NCI-H146 treated with DMSO at 0.1 percent for 48 hours (cell line): ENCODE measurements around the gene SERPINA5.
"Not testable (repeated sequence)": the region's sequence is repeated elsewhere in the genome, so short reads cannot be mapped to it uniquely, and the experiment has no call there.

Experiments used
- DNase-seq: peaks from one replicate; lab custom pipeline; 2025; ENCODE audit not compliant: unreplicated experiment; lab: John Stamatoyannopoulos, UW

Gene SERPINA5

DNA sequence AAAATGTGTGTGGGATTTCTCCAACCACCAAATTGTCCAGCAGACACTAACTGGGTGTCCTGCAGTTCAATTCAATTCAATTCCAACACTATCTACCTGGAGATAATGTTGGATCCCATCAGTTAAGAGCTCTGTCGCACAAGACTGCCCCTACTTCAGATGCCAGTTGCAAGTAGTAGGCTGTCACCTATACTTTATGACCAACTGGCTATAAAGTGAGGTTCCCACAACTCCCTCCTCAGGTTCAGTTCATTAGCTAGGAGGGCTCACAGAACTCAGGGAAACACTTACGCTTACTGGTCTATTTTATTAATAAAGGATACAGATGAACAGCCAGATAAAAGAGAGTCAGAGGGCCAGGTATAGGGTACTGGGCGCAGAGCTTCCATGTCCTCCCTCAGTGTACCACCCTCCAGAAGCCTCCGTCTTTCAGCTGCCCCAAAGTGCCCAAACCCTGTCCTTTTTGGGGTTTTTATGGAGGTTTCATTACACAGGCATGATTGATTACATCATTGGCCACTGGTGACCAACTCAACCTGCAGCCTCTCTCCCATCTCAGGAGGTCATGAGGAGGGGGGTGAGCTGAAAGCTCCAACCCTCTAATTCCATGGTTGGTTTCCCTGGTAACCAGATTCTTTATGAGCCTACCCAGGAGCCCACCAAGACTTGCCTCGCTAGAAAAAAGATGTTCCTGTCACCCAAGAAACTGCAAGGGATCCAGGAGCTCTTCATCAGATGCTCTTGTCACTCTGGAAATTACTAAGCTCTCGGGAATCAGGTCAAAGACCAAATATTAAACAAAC is 7.5 kb upstream of the SERPINA5 start:
- DNase-seq, result no peak

DNA sequence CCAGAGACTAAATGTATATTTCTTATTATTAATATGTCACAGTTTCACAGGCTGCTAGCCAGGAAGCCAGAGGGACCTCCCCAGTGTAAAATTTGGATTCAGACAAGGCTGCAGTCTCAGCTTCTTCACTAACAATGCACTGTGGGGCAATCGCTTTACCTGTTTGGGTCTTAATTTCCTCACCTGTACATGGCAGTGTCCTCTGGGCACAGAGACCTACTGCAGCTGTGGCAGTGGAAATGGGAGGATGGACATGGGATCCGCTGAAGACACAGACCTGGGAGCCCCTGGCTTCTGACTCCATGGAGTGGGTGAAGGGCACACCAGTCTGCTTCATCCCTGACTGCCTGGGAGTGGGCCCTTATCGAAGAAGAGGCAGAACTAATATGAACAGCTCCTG is 6.9 kb upstream of the SERPINA5 start:
- no peak for DNase-seq

DNA sequence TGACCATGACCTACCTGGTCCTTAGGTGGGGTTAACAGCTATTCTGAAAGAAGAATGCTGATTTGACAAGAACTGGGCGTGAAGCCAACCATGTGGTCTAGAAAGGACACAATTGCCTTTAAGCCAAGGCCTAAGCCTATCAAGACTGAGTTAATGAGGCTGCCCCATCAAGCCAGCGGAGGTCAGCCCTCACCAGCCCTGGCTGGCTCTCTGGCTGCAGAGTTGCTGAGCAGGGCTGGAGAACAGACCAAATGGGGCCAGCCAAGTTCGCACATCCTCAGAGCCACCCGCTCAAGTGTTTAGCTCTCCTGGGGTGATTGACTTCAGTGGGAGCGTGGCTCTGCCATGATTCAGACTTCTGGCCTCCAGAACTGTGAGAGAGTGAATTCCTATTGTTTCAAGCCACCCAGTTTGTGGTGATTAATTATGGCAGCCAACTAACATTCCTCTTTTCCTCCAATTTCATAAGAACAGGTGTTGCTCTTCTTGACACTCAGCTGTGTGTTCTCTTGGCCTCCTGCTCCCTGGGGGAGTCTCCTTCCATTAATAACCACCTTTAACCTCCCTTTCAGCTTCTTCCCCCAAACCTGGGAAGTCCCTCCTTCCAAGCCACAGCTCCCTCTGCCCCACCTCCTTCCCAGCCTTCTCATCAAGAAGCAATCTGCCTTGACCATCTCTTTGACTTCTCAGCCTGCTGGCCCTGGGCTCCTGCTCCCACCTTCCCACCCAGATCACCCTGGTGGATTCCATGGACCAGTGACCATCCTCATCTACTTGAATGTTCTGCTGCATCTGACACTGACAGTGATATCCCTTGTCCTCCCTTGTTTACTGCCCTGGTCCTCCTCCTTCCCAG is 5.3 kb upstream of the SERPINA5 start:
- DNase-seq, result no peak

DNA sequence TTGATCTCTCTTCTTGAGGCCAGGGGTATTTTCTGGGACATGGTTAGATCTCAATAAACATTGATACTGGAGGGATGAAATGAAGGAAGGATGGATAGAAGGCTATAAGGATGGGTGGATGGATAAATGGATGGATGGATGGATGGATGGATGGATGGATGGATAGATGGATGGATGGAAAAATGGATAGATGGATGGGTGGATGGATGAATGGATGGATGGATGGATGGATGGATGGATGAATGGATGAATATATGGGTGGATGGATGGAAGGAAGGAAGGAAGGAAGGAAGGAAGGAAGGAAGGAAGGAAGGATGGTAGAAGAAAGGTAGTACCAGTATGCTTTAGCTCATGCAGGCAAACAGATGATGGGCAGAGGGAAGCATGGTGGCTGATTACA is 3.8 kb upstream of the SERPINA5 start:
- not testable (repeated sequence) for DNase-seq

DNA sequence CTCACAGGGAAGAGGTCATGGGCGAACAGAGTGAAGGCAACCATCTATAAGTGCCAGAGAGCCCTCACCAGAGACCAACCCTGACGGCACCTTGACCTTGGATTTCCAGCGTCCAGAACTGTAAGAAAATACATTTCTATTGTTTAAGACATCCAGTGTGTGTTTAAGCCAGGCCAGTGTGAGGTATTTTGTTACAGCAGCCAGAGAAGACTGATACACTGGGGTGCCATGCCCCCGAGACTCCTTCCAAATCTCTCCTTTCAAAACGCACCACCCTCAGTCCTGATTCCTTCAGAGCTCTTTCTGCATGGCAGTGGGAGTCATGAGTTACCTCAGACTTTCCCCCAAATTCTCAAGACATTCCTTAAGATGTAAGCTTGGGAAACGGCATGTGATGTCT is 2.5 kb upstream of the SERPINA5 start:
- no peak for DNase-seq

DNA sequence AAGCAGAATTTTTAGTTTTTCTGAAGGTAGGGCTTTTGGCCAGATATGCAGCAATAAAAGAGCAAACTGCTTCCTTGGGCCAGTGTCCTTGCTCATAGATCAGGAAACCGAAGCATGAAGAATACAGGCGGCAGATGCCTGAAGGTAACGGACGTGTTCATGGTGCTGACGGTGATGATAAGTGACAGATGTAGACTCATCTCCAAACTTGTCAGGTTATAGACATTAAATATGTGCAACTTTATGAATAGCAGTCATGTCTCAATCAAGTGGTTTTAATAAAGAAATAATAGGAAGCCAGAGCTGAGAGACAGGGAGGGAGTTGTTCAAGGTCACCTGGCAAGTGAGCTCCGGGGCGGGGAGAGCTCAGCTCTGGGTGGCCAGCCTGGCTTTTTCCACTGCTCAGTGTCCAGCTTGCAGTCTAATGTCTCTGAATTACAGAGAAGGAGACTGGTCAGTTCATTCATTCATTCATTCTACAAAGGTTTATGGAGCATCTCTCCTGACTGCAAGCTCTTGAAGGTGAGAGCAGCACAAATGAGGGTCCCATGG is 1.0 kb downstream of the SERPINA5 start:
- DNase-seq, result no peak

DNA sequence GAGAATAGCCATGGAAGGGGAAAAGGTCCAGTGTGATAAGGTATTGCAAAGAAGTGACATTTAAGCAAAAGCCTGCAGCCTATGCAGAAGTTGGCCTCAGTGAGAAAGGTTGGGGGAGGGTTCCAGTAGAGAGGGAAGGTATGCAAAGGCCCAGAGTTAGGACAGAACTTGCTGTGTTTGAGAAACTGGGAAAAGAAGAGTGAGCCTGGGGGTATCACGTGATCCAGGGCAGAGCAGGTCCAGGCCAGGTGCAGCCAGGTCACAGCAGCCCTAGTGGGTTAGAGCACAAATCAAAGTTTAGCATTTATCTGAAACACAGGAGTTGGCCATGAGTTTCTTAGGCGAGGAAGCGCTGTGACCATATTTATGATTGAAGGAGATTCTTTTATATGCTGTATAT is 1.6 kb downstream of the SERPINA5 start:
- no peak for DNase-seq

DNA sequence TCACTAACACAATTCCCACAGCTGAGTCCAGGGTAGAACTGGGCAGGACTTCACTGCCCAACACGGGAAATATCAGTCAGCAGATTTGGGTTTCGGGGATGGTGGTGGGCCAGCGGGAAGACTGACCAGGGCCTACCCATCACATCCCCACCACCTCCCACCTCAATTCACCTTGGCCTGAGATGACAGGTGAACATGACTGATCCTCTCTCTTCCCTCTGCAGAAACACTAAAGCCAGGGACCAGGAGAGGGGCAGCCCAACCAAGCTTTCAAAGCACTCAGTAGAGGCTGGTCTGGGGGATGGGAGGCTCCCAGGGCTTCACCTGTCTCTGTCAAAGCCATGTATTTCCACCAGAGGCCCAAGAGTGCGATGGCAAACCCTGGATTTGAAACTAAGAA is 2.3 kb downstream of the SERPINA5 start:
- no peak for DNase-seq

DNA sequence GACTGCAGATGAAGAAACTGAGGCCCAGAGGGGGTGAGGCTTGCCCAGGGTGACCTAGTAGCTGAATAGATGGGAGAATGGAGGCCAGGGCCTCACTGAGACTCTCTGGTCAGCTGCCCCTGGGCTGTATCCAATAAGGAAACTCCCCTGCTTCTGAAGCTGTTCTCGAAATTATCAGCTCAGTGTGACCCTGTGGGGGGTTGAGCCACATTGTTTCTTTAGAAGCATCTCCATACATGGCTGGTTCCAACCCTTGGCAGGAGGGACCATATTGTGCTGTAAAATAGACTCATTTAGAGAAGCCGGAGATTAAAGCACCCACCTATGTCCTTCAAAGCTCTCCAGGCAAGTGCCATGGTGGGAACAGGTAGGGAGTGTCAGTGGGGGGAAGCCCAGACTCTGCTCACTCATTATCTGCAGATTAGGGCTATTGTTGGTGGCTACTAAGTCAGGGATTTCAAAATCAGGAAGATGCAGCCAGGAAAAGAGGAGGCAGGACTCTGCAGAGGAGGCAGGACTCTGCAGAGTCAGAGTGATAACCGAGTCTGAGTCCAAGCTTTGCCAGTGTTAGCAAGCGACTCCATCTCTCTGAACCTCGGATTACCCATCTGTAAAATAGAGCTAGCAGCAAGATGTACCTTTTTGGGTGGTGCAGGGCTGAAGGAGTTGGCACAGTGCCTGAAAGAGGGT is 3.5 kb downstream of the SERPINA5 start:
- no peak for DNase-seq

DNA sequence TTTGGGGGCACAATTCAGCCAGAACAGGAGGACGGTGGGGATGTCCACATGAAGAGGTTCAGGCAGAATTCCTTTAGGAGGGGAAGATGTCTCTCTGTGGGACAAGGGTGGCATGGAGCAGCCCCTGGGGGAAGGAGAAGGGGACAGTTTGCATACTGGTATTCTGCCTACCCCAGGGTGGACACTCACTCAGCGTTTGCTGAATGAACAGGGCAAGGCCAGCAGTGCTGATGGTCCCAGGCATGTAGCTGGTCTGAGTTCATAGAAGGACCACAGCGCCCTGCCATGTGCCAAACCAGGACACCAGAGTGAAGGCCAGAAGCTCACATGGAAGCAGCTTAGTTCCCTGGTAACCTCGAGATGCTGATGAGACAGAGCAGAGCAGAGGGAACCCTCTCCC is 5.4 kb downstream of the SERPINA5 start:
- DNase-seq, result no peak

DNA sequence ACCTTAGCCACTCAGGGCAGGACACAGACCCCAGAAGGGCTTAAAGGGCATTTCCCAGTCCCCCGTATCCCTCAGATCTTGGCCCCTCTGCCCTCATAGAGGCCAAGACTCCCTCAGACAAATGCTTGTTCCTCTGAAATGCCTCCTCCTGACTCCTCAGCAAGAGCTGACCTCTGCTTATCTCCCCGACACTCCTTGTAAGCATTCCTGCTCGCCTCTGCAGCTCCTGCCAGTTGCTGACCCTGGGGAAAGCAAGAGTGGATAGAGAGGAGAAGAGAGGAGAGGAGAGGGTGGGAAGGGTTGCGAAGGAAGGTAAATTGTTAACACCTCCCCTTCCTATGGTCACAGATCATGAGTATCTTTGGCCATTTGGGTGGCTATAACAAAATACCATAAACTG is 7.1 kb downstream of the SERPINA5 start:
- DNase-seq, result no peak

DNA sequence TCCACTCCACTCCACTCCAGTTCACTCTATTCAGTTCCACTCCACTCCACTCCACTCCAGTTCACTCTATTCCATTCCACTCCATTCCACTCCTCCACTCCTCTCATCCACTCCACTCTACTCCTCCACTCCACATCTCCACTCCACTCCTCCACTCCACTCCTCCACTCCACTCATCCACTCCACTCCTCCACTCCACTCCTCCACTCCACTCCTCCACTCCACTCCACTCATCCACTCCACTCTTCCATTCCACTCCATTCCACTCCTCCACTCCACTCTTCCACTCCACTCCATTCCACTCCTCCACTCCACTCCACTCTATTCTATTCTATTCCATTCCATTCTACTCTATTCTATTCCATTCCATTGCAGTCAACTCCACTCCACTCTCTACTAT is 9.8 kb downstream of the SERPINA5 start:
- DNase-seq, result no peak

DNA sequence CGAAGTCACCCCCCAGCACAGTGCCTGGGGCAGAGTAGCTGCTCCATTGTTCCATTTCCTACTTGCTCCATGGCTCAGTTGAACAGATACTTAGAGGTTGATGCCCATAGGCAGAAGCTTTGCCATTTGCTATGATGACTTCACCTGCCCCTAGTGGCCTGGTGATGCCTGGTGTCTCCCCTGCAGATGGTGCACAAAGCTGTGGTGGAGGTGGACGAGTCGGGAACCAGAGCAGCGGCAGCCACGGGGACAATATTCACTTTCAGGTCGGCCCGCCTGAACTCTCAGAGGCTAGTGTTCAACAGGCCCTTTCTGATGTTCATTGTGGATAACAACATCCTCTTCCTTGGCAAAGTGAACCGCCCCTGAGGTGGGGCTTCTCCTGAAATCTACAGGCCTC is 10.6 kb downstream of the SERPINA5 start:
- DNase-seq, result no peak

DNA sequence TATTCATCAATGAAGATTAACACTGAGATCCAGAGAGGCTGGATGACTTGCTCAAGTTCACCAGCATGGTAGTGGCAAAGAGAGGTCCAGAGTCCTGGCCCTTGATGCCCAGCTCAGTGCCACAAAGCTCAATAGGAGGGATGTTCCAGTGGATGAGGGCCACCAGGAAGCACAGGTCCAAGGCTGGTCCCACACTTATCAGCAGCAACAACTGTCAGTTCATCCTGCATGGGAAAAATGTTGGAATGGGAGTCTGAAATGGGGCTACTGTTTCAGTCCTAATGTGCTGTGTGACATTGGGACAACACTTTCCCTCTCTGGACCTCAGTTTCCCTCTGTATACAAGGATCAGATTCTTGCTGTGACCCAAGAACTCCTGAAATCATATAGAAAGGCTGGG is 11.2 kb downstream of the SERPINA5 start:
- no peak for DNase-seq

DNA sequence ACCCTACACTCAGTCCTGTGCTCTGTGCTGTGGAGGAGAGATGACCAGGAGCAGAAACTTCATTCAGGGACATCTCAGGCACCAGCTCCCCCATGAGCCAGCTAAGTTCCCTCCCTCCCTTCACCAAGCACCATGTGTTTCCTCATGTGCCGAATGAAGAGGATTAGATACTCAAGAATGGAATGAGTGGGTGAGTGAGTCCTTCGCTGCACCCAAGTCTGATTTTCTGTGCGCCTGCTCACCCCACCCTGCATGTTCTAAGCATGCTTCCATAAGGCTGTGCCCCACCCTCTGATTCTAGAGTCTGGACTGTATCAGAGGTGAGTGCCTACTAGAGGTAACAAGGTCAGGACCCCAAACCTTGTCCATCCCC is 12.1 kb downstream of the SERPINA5 start:
- DNase-seq, result no peak

DNA sequence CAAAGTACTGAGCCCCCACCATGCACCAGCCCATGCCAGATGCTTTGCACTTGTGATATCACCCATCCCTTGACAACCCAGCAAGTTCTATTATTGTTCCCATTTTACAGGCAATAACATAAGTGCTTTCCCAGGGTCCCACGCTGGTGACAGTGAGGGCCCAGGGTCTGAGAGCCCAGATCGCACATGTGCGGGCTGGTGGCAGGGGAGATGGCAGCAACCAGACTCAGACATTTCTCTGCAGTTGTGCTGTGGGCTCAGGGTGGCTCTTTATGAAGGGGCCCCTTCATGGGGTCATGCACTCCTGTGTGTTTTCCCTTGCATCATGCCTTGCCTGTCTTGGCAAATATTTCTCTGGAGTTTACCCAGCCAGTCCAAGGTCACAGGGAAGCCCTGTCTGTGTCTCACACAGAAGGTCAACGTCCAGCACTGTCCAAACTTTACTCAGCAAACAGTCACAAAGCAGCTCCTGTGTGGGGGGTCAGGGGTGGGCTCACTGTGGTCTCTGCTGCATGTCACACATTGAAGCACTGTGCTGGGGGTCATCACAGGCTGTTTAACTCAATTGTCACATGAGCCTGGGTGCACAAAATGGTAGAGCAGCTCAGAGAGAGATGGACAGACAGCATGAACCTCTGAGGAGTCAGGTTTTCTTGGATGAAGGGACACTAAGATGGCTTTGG is 12.7 kb downstream of the SERPINA5 start:
- no peak for DNase-seq

DNA sequence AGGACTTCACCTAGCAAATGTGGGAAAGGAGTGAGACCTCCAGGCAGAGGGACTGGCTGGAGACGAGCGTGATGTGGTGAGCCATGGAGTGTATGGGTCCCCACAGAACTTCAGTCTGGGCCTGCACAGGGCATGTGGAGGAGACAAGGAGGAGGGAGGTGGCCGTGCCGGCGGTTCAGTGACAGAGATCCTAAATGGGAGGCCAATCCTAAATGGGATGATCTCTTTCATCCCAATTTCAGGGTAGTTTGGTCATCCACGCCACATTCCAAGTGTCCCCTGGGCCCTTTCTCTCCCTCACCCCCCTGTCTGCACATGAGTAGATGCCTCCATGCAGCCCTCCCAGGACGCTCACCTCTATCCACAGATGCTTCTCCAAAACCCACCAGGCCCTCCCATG is 13.2 kb downstream of the SERPINA5 start:
- DNase-seq, result no peak

DNA sequence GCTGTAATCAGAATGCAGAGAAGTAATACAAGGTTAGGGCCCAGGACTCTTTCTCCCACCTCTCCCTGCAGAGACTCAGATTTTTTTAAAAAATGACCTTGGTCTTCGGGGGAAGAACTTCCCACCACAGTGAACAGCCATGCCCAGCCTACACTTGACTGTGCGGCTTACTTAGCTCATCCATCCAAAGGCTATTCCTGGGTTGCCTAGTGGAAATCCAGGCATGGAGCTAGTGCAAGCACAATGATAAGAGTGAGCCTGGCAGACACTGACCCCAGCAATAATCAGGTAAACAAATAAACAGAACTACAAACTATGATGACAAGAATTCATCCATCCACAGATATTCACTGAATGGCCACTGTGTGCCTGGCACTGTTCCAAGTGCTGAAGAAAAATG is 14.7 kb downstream of the SERPINA5 start:
- no peak for DNase-seq

DNA sequence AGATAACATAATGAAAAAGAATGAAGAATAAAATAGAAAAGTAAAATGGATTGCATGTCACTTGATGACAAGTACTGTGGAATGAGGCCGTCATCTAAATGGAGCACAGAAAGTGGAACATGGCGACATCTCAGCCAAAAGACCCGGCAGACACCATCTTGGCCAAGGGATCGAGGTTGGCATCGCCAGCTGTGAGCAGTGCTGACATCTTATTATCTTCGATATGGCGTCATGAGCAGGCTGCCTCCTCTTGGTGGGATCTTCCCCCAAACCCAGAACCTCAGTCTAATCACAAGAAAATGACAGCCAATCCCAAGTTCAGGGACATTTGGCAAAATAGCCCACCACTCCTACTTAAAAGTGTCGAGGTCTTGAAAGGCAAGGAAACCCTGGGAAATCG is 15.1 kb downstream of the SERPINA5 start:
- no peak for DNase-seq

DNA sequence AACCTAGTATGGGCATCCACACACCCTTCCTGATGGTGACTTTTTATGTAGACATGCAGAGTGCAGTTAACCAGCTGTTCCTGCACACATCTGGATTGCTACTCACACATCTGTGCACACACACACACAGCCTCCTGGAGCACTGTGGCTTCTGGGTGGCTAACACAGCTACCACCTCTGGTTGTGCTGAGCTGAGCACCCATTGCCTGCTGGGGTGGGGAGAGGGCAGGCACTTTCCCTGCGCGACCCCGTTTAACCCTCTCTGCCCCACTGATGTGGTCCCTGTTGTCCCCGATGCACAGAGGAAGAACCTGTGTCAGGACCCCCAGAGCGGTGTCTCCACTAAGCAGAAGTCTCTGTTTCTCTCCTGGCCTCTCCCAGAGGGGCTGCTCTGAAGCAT is 16.6 kb downstream of the SERPINA5 start:
- DNase-seq, result no peak

DNA sequence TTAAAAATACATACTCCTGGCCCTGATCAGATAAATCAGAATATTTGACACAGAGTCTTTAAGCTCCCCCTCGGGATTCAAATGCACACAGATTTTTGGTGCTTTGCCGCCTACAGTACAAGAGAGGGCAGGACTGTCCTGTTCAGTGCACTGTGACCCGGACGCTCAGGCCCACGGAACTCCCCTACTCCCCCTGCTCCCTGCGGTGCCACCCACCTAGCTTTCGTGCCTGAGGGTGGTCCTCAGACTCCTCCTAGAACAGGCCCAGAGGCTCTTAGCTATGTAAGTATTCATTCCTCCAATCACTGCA is 17.2 kb downstream of the SERPINA5 start:
- DNase-seq, result no peak
